Pulmonary artery endothelial cell (primary cell): ENCODE results near the gene CDK3. TPM values are rescaled to one million over a fixed set of nuclear protein-coding genes. Genes with fewer than 3 reads are reported as not detected.

Experiments
- DNase-seq: peaks from one replicate; pipeline ENCODE4 v3.0.0-alpha.2; 2011; ENCODE audit warnings: low read depth, low spot score
- total RNA-seq: library from RNA; depleted of rRNA; stranded (reverse); fragments of >200 nt; gene quantifications from 2 replicates; pipeline ENCODE4 v1.2.3, GENCODE V29; 2014

Gene CDK3
- total RNA-seq, 1 donor from 2014 or later = 1.1 TPM

DNA sequence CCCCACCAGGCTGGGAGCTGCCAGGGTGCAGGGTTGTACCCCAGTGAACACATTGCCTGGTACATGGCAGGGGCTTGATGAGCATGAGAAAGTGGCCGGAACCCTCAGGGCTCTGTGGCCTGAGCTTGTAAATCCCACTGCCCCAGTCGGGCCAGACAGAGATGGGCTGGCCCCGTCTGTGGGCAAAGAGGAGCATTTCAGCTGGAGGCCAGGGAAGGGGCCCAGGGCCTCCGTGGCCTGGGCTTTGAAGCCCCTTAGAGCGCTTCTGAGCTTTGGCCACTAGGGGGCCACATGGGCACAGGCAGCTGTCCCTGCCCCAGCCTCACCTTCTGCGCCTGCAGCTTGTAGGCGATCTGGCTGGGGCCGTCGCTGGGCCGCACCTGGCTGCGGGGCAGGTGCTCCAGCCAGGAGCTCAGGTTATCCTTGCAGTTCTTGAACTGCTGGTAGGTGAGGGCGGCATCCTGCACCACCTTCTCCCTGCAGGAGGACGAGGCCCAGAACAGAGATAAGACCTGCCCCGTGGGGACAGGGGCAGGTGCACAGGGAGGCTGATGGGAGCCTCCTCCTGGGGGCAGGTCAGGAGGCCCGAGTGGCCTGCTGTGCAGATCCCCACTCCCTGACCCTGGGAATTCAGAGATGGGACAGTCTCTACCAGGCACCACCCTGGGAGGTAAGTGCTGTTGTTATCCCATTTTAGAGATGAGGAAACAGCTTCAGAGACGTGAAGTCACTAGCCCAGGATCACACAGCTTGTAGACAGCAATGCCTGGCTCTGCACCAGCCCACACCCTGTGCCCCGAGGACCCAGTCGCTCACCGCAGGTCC lies 13.7 kb downstream of the CDK3 start:
- DNase-seq = peak; percentile 39

DNA sequence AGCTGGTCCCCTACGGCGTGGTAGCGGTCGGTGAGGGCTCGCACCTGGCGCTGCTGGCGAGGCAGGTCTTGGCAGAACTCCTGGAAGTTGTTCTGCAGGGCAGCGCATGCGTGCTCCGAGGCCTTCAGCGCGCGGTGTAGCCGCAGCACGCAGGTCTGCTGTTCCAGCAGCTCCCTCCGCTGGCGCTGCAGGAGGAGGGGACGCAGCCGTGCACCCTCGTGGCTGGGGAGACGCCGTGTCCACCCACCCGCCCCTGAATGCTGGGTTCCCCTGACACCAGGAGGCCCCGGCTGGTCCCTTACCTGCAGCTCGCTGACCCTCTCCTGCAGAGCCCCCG lies 14.2 kb downstream of the CDK3 start:
- no peak for DNase-seq

DNA sequence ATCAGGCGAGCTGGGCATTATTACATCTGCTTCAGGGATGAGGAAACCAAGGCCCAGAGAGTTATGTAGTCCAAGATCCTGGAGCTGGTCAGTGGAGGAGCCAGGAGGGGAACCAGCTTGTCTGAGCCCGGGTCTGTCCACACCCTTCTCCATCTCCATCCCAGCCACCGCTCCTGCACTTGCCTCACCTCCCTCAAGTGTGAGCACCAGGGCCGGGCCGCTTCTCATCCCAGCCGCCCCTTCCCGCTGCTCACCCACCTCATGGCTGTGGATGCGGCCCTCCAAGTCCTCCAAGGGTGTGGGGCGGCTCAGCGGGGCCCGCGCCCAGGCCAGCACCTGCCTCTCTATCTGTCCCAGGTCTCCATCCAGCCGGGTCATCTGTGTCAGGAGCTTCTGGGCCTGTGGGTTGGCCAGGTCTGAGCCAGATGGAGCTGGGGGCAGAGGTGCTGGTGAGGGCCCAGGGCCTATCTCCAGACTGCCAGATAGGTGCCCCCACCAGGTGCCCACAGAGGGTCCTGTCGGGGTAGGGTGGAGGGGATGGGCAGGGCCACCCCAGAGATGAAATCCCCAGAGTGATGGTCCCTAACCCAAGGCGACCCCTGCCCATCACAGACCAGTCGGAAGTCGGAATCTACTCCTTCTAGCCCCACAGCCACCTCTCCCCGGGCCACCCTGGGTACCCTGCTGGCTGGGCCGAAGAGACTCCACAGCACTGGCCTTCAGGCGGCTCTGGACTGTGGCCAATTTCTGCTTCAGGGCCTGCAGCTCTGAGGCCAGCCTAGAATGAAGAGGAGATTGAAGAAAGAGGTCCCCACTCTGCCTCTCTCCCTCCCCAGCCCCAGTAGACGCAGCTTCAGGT lies 17.1 kb downstream of the CDK3 start:
- DNase-seq = no peak

DNA sequence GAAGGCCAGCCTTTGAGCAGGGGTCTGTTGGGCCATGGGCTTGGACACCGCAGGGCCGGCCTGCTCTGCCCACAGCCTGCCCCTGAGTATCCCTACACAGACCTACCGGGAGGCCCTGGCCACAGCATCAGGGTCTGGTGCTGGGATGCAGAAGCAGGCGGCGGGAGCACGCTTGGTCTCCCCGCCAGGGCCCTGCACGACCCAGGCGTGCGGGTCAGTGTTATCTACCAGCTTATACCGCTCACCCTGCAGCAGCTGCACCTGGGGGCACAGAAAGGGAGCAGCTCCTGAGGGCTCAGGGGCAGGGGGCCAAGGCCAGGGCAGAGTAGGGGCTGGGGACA lies 17.7 kb downstream of the CDK3 start:
- DNase-seq = no peak

DNA sequence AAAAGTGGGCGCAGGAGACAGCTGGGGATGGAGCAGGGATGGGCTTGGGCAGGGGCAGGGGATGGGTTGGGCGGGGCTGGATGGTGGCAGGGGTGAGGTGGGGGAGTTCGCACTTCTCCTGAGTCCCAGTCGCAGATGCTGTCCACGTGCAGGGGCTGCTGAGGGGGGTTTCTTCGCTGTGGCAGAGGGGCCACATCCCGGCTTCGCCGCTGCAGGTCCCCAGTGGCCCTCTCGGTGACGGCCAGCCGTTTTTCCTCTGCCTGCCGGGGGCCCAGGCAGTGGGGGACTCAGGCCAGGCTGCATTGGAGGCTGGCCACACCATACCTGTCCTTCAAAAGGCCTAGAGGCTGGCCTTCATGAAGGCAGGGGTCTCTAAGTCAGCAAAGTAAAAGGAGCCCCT lies 18.1 kb downstream of the CDK3 start:
- no peak for DNase-seq

DNA sequence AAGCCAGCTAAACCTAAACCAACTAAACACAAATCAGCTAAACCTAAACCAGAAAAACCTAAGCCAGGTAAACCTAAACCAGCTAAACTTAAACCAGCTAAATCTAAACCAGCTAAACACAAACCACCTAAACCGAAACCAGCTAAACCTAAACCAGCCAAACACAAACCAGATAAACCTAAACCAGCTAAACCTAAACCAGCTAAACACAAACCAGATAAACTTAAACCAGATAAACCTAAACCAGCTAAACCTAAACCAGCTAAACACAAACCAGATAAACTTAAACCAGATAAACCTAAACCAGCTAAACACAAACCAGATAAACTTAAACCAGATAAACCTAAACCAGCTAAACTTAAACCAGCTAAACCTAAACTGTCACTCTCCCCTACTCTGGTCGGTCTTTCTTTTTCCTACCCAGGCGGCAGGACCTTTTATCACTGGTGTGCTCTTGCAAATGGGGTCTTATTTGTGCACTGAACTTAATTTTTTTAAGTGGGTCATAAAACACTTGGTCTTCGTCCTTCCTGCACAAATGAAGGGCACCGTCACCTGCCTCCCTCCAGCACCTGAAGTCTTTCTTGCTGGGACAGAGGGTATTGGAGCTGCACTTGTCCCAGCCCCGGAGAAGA lies 19.3 kb downstream of the CDK3 start:
- DNase-seq = no peak

DNA sequence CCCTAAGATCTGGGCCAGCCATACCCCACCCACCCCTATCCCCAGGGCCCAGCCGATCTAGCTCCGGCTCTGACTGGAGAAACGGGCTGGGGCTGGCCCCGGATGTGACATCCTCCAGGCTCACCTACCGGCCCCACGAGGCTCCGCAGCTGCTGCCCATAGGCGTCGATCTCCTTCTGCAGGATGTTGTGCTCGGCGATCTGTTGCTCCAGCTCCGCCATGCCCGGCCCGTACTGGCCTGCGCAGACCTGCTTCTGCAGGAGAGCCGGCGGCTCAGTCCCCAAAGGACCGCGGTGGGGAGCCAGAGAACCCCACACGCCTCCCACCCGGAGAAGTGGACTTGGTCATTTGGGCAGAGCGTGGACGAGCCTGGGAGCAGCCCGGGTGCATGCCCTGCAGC lies 21.6 kb downstream of the CDK3 start:
- DNase-seq = no peak

DNA sequence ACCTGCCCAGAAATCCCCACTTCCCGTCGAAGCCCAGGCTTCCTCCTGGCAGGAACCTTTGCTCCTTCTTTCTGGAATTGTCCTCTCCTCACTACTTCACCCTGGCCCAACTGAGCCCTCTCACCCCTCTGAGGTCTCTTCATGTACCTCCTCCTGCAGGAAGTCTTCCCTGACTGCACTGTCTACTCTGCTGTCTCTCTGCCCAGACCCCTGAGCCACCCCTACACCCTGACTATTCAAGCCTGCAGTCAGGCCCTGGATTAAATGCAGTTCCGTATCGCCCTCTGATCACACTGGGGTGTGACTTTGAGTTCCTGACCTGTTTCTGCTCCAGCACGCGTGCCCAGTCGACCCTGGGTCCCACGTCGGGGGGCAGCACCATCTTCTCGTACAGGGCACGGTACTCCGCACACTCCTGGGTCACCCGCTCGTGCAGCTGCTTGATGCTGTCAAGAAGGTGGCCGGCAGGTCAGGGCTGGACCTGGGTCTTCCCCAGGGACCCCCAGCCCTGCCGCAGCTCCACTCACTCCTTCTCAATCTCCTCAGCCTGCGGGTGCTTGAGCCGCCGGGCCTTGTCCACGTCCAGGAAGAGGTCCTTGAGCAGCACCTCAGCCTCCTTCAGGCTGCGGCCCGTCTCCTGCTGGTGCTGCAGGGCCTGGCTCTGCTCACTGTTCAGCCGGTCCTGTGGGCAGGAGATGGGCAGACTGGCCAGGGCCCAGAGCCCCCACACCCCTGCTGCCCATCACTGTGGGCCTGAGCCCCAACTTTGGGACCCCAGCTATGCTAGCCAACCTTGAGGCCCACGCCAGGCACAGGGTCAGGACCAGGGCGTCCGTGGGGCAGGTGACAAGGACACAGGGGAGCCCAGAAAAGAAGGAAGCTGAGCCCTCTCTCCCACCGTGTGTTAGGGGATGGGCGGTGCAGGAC lies 22.6 kb downstream of the CDK3 start:
- DNase-seq = no peak

DNA sequence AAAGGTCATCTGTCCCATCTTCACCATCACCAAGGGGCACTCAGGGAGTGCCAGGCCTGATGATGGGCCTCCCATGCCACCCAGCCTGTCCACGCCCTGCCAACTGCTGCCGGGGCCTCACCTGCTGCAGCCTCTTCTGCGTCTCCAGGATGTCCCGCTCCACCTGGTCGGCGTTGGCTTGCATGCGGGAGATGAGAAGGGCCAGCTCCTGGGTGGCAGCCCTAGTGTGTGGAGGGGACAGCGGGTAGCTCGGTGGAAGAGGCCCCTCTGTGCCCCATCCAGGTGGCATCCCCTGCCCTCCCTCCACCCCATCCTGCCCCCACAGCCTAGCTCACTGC lies 23.2 kb downstream of the CDK3 start:
- DNase-seq = no peak

DNA sequence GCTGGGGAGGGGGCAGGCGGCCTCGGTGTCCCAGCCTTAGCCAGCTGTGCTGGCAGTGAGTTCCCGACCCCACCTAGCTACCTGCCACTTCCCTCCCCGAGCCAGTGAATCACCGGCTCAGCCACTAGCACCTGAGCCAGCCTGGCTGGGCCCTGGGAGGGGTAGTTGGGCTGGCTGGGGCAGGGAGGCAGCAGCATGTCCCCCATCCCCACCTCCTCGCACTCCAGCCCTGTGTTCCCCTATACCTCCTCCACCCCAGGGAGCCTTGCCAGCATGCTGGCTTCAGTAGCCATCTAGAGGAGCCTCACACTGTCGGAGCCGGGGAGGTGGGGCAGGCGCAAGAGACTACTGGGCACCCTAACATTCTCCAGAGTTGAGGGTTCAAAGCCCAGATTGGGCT lies 23.7 kb downstream of the CDK3 start:
- DNase-seq = no peak

DNA sequence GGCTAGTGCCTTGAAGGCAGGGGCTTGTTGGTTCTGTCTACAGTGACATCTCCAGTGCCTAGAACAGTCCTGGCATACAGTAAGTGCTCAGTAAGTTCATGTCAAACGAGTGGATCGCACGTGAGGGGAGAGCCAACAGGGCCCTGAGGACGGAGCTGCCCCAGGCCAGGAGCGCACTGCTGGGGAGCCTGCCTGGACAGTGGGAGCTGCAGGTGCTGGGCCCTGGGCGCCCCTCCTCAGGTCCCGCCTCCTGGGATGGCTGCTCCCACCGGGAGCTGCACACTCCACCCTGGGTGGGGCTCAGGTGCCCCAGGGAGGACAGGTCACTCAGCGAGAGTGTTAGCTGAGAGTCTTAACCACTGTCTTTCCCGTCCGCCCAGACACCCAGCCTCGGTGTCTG lies 24.6 kb downstream of the CDK3 start:
- DNase-seq = no peak

DNA sequence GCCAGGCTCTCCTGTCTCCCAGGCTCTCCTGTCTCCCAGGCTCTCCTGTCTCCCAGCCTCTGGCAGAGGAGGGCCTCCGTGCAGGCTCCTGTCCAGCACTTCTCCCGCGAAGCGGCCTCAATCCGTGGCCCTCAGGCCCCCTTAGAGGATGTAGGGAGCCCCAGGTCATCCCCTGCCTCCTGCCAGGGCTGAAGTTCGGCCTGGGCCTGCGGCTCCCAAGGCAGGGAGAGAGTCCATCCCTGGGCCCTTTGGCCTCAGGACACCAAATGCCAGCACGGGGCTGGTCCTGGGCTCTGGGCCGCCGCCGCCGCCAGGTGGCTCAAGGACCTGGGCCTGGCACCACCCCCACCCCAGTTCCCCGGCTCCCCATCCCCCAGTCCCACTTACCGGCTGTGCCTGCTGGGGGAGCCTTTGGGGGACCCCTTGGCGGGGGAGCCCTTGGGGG lies 26.1 kb downstream of the CDK3 start:
- no peak for DNase-seq

DNA sequence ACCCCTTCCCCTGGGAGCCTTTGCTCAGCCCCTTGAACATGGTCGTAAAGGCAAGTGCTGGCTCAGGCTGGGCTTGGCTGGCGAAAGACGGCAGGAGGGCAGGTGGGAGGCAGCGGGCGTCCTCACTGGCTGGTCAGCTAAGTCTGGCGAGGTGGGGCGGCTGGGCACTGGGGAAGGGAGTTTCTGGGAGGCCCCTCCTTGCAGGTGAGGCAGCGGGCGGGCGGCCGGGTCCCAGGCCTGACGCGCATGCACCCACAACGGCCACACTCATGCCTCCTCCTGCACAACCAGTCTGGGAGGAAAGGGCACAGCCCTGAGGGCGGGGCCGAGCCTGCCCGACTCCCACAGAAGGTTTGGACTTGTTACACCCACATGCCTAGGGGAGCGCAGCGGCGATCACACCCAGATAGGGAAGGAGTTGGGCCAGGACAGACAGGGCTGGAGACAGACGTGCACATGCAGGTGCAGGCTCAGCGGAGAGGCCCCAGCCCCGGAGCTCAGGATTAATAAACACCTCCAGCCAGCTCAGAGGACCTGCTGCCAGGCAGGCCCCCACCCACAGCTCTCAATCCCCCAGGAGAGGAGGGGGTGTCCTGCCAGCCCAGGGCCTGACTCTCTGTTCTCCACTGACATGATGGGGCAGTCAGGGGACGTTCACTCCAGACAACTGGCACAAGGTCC lies 26.6 kb downstream of the CDK3 start, which contains the start of gene EVPL:
EVPL (minus strand) TSS at position 148 of the 681 bp plus-strand sequence; CDS start at position 40, 108 bp downstream.
- DNase-seq = no peak

DNA sequence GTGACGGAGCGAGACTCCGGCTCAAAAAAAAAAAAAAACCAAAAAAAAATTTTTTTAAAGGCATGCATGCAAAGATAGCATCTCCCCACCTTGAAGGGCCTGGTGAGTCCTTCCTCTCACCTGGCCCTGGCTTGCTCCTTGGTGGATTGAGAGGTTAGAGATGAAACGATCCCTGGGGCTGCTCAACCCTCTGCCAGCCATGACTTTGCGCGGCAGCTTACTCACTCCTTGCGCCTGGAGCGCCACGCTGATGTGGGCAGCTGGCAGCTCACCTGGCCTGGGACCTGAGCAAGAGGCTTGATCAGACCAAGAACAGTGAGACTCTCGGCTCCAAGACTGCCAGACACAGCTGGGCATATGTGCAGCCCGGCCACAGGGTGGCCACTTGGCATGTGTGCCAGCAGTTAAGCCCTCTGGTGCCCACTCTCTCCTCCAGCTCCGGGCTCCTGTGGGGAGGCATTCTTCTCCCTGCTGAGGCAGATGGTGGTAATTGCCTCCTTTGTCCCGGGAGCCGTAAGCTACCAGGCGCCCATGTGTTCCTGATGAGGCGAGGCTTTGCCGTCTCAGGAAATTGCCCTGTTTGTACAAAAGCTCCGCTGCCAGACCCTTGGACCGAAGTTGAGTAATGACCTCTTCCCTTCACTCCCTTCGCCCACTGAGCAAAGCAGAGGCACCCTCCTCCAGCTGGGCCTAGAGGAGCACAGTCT lies 31.6 kb downstream of the CDK3 start:
- no peak for DNase-seq

DNA sequence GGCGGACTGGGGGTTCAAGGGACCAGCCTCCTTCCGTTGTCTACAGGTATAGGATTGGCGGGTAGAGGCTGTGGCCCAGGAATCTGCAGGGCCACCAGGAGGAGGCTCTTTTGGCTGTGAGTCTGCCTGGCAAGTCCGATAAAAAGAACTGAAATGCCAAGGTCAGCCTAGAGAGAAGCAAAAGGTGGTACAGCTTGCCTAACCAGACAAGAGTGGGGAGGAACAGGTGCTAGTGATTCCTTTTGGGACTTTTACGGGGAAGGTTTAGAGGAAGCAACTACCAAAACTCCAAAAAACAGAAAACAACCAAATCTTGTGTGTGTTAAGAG lies 32.1 kb downstream of the CDK3 start:
- DNase-seq = no peak

DNA sequence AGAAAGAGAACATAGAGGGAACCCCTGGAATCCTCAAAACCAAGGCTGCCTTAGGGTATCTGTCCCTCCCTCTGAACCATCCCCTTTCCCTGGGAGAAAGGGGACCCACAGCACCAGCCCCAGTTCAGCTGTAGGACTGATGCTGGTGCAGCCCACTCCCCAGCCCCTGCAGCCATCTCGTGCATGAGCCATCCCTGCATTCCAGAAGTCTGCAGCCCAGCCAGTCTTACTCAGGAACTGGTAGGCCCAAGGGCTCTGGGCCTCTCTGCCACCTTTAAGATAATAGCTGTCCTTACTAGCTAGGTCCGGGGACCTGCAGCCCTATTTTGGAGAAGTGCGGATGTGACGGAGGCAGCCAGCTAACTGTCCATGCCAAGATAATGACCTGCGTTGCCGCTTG lies 32.5 kb downstream of the CDK3 start:
- DNase-seq = no peak

DNA sequence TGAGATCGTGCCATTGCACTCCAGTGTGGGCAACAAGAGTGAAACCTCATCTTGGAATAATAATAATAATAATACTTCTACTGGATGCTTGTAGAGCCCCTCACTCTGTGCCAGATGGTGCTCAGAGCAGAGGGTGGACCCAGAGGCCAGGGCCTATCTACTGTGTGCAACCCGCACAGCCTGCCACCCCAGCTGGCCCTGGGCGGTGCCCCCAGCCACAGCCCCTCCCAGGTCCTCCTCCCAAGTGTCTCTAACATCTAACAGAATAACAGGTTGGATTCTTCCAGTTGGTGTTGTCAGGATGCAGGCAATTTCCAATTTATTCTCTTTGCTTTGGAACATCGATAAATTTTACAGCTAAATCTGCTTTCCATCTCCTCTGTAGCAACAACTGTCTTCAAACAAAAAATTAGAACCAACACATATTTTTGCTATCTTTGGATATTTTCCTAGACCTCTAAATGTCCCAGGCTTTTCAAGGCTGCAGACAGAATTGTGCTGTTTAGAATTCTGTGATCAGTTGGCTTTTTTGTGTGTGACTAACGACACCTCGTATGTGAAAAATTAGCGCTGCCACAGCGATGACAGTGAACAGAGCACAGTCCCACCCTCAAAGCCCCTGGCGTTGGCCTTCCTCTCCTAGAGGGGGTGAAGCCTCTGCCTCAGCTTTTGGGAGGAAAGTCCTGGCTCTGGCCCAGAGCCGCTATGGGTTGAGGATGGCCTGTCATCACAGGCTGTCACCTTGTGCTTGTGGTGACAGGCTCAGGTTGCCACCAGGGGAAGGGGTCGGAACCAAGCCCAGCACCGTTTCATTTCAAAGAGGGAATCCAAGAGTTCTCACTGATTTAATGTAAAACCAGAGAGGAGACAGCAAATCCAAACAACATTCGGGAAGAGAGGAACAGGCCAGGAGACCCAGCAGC lies 34.0 kb downstream of the CDK3 start:
- no peak for DNase-seq

DNA sequence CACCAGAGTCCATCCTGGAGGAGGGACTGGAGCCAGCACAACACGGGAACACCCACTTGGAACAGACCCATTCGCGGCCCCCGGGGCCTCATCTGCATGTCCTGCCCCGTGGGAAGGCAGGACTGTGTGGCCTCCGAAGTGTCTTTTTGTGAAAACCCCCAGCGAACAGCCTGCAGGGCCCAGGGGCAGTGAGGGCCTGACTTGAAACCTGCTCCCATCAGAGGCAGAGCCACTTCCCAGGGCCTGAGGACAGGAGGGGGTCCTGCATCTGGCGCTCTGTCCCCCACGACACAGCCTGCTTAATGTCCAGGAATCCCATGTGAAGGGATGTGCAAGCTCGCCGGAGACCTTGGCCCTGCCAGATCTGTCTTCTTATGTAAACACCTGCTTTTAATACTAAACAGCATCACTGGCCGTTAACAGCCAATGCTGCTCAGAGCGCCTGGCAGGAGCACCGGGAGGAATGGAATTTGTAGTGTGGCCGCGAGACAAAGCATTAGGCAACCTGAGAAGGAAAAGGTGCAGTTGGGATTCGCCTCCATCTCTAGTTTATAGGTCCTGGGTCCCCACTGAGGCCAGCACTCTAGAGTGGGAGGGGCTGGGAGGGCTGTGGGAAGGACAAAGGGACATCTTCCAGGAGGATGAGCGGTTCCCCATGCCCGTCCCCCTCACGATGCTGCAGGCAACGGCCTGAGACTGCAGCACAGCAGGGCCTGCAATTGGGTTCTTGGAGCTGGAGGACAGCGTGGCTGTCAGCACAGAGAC lies 36.0 kb downstream of the CDK3 start:
- DNase-seq = no peak
